SIG-M5 (cell line): Measurements from ENCODE around the gene CDKL5.

Experiments
- DNase-seq: peaks from one replicate; lab custom pipeline; 2025; lab: John Stamatoyannopoulos, UW

The CDKL5 gene

DNA sequence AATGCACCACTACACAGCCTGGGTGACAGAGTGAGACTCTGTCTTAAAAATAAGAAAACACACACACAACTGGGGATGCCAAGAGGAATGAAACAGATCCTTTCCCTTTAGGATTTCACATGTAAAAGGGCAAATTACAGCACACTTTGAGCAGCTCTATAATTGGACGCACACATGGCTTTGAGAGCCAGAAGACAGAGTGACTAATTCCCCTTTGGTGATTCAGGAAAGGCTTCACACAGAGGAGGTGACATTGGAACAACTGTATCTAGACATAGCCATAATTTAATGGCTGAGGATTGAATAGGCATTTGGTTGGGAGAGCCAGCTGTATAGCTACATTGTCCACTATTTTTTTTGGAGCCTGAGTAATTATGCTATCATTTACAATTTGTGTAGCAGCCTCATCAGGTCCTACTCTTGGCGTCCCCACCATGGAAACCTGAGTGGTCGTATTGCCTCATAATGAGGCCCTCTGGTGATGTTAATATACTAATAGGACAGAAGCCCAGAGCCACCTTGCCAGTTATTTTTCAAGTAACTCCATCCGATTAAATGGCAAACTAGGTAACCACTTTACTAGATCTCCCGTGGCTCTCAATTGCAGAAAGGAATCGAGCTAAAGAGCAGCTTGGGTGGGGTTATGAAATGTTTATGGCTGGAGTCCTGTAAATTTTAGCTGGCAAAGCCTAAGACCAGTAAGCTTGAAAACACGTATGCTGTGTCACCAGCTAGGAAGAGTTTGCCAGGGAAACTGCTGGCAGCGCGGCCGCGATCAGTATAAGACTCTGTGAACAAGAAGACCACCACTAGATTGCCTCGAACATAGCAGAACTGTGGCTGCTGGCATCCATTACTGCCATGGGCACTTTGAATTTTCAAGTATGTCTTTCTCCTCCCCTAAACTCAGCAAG lies 273.6 kb downstream of the CDKL5 start:
- DNase-seq: no peak

DNA sequence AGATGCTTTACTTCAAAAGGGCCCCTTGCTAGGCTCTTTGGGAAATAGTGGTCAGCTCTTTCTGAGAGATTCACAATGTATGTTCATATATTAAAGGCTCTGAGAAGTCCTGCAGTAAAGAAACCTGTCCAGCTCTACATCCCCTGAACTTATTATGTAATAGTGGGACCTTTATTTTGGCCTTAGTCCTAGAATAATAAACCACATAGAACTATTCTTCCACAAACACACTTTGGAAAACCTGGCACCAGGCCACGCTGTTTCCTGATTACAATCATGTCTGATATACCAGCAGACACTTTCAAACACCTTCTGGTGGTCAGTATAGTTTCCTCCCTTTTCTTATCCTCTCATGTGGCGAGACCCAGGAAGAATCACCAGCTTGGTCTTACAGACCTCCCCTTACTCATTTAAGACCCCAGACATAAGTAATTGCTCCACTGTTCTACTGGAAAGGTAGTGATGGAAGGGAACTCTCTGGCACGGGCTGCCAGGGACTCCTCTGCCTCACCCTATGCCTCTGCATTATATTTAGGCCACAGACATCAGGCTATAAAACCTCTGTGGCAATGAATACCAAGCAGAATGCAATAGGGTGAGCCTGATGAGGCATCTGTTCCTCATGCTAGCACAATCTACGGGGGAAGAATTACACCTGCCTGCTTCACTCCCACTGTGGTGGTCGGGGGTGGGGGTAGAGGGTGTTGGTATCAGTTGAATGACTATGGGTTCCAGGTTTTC lies 276.4 kb downstream of the CDKL5 start:
- no peak for DNase-seq

DNA sequence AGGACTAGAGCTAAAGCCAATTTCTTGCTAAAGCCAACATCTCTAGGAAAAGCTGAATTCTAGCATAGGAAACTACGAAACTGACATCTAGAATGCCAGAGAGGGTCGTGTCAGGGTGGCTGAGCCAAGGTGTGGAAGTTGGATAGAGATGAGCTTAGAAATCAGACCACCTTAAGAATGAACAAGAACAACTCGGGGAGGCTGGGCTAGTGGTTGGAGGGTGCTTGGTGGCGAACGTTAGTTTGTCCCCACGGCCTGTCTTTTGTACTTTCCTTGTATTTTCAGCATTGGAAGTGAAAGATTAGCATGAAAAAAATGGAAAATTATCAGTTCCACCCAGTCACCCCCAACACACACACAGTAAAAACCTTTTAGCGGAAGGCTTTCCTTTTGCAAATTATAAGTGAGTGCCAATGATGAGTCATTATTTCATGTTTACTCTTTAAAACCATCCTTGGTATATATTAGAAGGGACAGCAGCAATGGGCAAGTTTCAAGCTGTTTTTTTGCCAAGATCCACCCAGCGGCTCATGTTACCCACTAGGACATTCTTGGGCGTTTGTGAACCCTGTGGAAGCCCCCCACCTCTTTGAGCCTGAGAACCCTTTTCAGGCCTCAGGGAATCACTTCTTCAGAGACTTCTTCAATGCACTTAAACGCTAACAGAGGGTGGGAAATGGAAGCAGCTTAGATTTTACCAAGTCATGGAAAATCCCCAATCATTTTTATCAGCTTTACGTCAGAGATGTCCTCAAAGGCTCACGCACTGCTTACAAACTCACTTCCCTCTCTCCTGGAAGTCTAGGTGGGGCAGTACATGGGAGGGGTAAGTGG lies 277.2 kb downstream of the CDKL5 start:
- no peak for DNase-seq
